HepG2 (cell line): ENCODE measurements around the gene UGT3A2. TPM values are rescaled to one million over a fixed set of nuclear protein-coding genes. Genes with fewer than 3 reads are reported as not detected.

ENCODE experiments used
- ATAC-seq: fragments of 200-7000 bp; cut with Tn5 transposase; 3 replicates; pipeline ENCODE4 v1.9.1; 2020; ENCODE audit warnings: mild to moderate bottlenecking, moderate library complexity
- BruUV-seq: library from RNA; stranded (reverse); fragments of 400-500 nt; replicated peaks from 2 replicates; lab custom pipeline; 2021; lab: Mats Ljungman, UMichigan
- CTCF ChIA-PET: fragments of 300-600 bp; formaldehyde crosslinking; extraction: SDS; loops from one replicate; lab custom pipeline; 2021; ENCODE audit warnings: low total read pairs, inconsistent platforms, low intra/inter-chr PET ratio; lab: Yijun Ruan, JAX
- POLR2A ChIA-PET: fragments of 350-600 bp; sonication (Branson Sonifier 250); formaldehyde crosslinking; loops from one replicate; lab custom pipeline; 2020; ENCODE audit warnings: antibody characterized with exemption, inconsistent platforms; lab: Yijun Ruan, JAX
- DNase-seq: peaks from one replicate; pipeline ENCODE4 v3.0.0-alpha.2; 2015; ENCODE audit warnings: low spot score
- FAIRE-seq: peaks from 3 replicates; lab custom pipeline; 2011; peaks lifted over from hg19 to GRCh38; lab: Jason Lieb, UNC
- H2AFZ ChIP-seq: one replicate; pipeline ENCODE4 v1.6.1; 2011; ENCODE audit warnings: low read length, inconsistent platforms
- H3K27ac ChIP-seq: fragments of 300-600 bp; 3 replicates; pipeline ENCODE4 v1.8.0; 2011; ENCODE audit warnings: mixed run types, mild to moderate bottlenecking, mixed read lengths, low read length, inconsistent platforms; ENCODE audit not compliant: insufficient read depth; ENCODE audit errors: extremely low read length
- H3K27me3 ChIP-seq, 2 experiments: fragments of 200-600 bp in 1 of 2; 2 replicates in 1 of 2; 3 replicates in 1 of 2; pipeline versions ENCODE4 v1.6.0 to v1.8.0; 2011; ENCODE audit warnings: low read length in 2 of 2, mild to moderate bottlenecking in 2 of 2, moderate library complexity in 2 of 2, inconsistent platforms in 1 of 2; ENCODE audit not compliant: insufficient read depth in 2 of 2, control insufficient read depth in 1 of 2
- H3K36me3 ChIP-seq, 2 experiments: fragments of 200-600 bp in 1 of 2; replicated peaks in 1 of 2; 2 replicates in 1 of 2; 3 replicates in 1 of 2; pipeline versions ENCODE4 v1.5.1 to v1.8.0; 2011; ENCODE audit warnings: low read length in 2 of 2, inconsistent platforms in 1 of 2; ENCODE audit not compliant: insufficient read depth in 2 of 2, control insufficient read depth in 1 of 2
- H3K4me1 ChIP-seq: 2 replicates; pipeline ENCODE4 v1.5.1; 2012; ENCODE audit warnings: low read length, inconsistent platforms; ENCODE audit not compliant: insufficient read depth
- H3K4me2 ChIP-seq: 2 replicates; pipeline ENCODE4 v1.6.0; 2011; ENCODE audit warnings: low read depth, low read length, inconsistent platforms
- H3K4me3 ChIP-seq, 3 experiments: fragments of 200-600 bp in 1 of 3; sonication (generic), shearing (Covaris generic) in 1 of 3; replicated peaks in 1 of 3; 2 replicates each; pipeline ENCODE4 v1.5.1; 2011 to 2016; ENCODE audit warnings: low read length in 3 of 3, inconsistent platforms in 2 of 3, low read depth in 2 of 3, mild to moderate bottlenecking in 2 of 3, control low read depth in 1 of 3, mixed read lengths in 1 of 3; ENCODE audit not compliant: insufficient read depth in 1 of 3
- H3K79me2 ChIP-seq: one replicate; pipeline ENCODE4 v1.6.1; 2011; ENCODE audit warnings: low read length, inconsistent platforms; ENCODE audit not compliant: insufficient read depth
- H3K9ac ChIP-seq: 2 replicates; pipeline ENCODE4 v1.6.0; 2011; ENCODE audit warnings: mild to moderate bottlenecking, low read depth, low read length, inconsistent platforms; ENCODE audit not compliant: insufficient read depth
- H3K9me3 ChIP-seq: 2 replicates; pipeline ENCODE4 v1.5.1; 2012; ENCODE audit warnings: mild to moderate bottlenecking, low read length
- H4K20me1 ChIP-seq: 2 replicates; pipeline ENCODE4 v1.6.0; 2011; ENCODE audit warnings: inconsistent platforms, mild to moderate bottlenecking, low read length, moderate library complexity; ENCODE audit not compliant: insufficient read depth
- NBN ChIP-seq: fragments of 450-650 bp; conservative IDR thresholded peaks from 2 replicates; pipeline ENCODE4 v1.6.1; 2017
- NFE2 ChIP-seq: sonication (generic); formaldehyde crosslinking; IDR thresholded peaks from 2 replicates; pipeline ENCODE4 v1.4.0; 2020; ENCODE audit warnings: missing genetic modification reagents
- NR2C2 ChIP-seq: sonication (generic); formaldehyde crosslinking; IDR thresholded peaks from 2 replicates; pipeline ENCODE4 v1.4.0; 2020; ENCODE audit warnings: missing genetic modification reagents, mild to moderate bottlenecking, moderate library complexity, borderline replicate concordance
- REL ChIP-seq: sonication (generic); formaldehyde crosslinking; conservative IDR thresholded peaks from 2 replicates; pipeline ENCODE4 v1.8.0; 2022; ENCODE audit warnings: mild to moderate bottlenecking, missing genetic modification reagents, moderate library complexity
- ZNF598 ChIP-seq: sonication (generic); formaldehyde crosslinking; IDR thresholded peaks from 2 replicates; pipeline ENCODE4 v1.5.1; 2020; ENCODE audit warnings: mild to moderate bottlenecking, missing genetic modification reagents, borderline replicate concordance
- ZSCAN21 ChIP-seq: sonication (generic); formaldehyde crosslinking; IDR thresholded peaks from 2 replicates; pipeline ENCODE4 v1.8.0; 2022; ENCODE audit warnings: mild to moderate bottlenecking, missing genetic modification reagents, moderate library complexity, borderline replicate concordance
- WGBS: methylation state at CpG from one replicate; pipeline ENCODE4 v1.1.6; 2017; ENCODE audit warnings: low lambda C conversion rate; 5-methylcytosine and 5-hydroxymethylcytosine counted together
- in situ Hi-C: cut with HindIII; loops from 2 replicates; pipeline ENCODE4 v1.10.0; 2017; ENCODE audit warnings: low pct_unique_long_range_greater_than_20kb; ENCODE audit not compliant: extremely low pct_ligation_motif_present
- intact Hi-C: fragments of 100-400 bp; cut with micrococcal nuclease; formaldehyde crosslinking; loops from one replicate; pipeline ENCODE4 v1.10.0; 2022; ENCODE audit not compliant: unreplicated experiment
- polyA plus RNA-seq, 8 experiments: library from polyadenylated mRNA; depleted of rRNA in 3 of 8; stranded (reverse) in 7 of 8; unstranded in 1 of 8; fragments of >200 nt; fragmentation: Illumina TruSeq in 4 of 8; extraction: Trizol in 4 of 8; gene quantifications; 2 replicates each; pipeline versions ENCODE4 v1.2.1 to v1.2.3, GENCODE V29; 2011 to 2016; ENCODE audit warnings: low read depth in 4 of 8, missing spikeins in 1 of 8, mixed read lengths in 1 of 8; ENCODE audit not compliant: insufficient read depth in 1 of 8
- total RNA-seq, 5 experiments: library from RNA; depleted of rRNA; stranded (reverse); fragments of >200 nt; fragmentation: Illumina TruSeq; extraction: Trizol; gene quantifications; 2 replicates each; pipeline ENCODE4 v1.2.3, GENCODE V29; 2016; ENCODE audit warnings: low read depth in 1 of 5
- TF ChIP-seq, protein P1 (sequence below): sonication (generic); formaldehyde crosslinking; IDR thresholded peaks from 2 replicates; pipeline ENCODE4 v1.4.0; 2020; ENCODE audit warnings: missing genetic modification reagents, mild to moderate bottlenecking, borderline replicate concordance
- TF ChIP-seq, protein P2 (sequence below): sonication (generic); formaldehyde crosslinking; IDR thresholded peaks from 2 replicates; pipeline ENCODE4 v1.5.1; 2020; ENCODE audit warnings: mild to moderate bottlenecking, missing genetic modification reagents, moderate library complexity

Gene UGT3A2
- total and polyA plus RNA-seq, 2 of the 13 experiments (the other 11 are each of a cell fraction or from before 2014, with no cell fraction given) = not detected

DNA sequence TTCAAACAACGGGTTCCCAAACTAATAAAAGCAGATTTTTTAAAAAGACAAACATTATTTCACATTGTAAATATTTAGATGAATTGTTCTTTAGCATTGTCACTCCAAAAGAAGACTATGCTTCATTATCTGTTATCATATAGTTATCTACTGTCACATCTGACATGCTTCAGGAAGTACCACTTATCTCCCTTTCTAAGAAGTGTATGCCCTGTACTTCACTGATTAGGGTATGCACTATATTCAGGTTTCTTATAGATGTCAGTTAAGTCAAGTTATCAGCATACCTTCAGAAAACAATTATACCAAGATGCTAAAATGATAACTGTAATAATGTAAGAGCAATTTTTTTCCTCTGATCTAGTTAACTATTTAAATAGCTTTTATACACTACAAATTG lies 44.6 kb upstream of the UGT3A2 start:
- WGBS = 91% methylated on average over 1 of the region's 1 CpG
- Histone ChIP-seq H3K36me3 (0 out of 5 replicates have a peak, but pooled peaks cover 0 to 2% of the 10 kb centered on the region in 2 experiments), H4K20me1 (no peaks in the 10 kb centered on the region), H3K27ac (no peak overlapping the region), H3K4me1 (no peaks in the 10 kb centered on the region), H2AFZ (no peak overlapping the region), H3K4me3 (no peak overlapping the region), H3K27me3 (no peaks in the 10 kb centered on the region), H3K79me2 (no peaks in the 10 kb centered on the region), H3K9ac (no peak overlapping the region), H3K9me3 (no peaks in the 10 kb centered on the region), H3K4me2 (no peak overlapping the region)
- ATAC-seq (no peak), FAIRE-seq (no peak), DNase-seq (no peak)
- ChIA-PET CTCF (no interaction called here), POLR2A (no interaction called here)
- intact Hi-C loops = no loop called here
- in situ Hi-C loops = no loop called here
- BruUV-seq = no TSS peak
- TF ChIP-seq REL (CRISPR knock-in tag) (no peak), NR2C2 (CRISPR knock-in tag) (no peak), ZSCAN21 (CRISPR knock-in tag) (no peak), ZNF598 (CRISPR knock-in tag) (no peak)

DNA sequence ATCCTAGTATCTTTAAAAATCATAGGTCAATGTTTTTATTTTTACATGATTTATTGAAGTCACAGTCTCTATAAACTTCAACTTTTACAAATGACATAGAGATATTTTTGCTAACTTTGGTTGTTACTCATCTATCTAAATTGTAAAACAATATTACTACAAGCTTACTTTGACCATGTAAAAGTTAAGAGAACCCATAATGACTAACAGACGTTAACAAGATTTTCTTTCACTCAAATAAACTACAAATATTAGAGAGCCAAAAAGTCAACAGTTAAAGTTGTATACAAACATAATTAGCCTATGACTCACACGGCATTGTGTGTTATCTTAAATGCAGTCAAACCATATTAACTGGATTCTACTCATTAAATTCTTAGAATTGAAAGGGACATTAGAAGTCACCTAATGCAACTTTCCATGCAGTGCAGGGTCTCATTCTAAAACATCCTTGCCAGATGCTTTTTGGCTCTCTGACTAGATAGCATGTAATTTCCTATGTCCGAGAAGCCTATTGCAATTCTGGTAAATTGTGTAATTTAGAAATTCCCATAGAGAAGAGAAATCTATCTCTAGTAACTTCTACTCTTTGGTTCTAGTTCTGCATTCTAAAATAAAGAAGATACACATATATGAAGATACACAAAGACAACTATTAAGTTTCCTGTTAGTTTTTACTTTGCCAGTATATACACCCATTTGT lies 42.2 kb upstream of the UGT3A2 start:
- ChIA-PET CTCF (no interaction called here), POLR2A (interaction anchor here (1.5 kb wide), 1 partner anchor 133 kb away, joined by 3 read pairs; the partner anchor contains the start of gene NADK2)
- intact Hi-C loops = no loop called here
- Histone ChIP-seq H3K9me3 (no peaks in the 10 kb centered on the region), H3K4me3 (no peak overlapping the region), H3K9ac (no peak overlapping the region), H3K27me3 (no peaks in the 10 kb centered on the region), H3K36me3 (0 out of 5 replicates have a peak, but pooled peaks cover 0 to 2% of the 10 kb centered on the region in 2 experiments), H3K79me2 (no peaks in the 10 kb centered on the region), H3K27ac (no peak overlapping the region), H2AFZ (no peak overlapping the region), H3K4me2 (no peak overlapping the region), H4K20me1 (no peaks in the 10 kb centered on the region), H3K4me1 (no peaks in the 10 kb centered on the region)
- WGBS = 79% methylated on average over 3 of the region's 3 CpGs
- no TSS peak for BruUV-seq
- FAIRE-seq = no peak
- in situ Hi-C loops = no loop called here
- no peak for ATAC-seq
- no peak for DNase-seq
- TF ChIP-seq NBN = no peak
- TF ChIP-seq, protein P1, sequence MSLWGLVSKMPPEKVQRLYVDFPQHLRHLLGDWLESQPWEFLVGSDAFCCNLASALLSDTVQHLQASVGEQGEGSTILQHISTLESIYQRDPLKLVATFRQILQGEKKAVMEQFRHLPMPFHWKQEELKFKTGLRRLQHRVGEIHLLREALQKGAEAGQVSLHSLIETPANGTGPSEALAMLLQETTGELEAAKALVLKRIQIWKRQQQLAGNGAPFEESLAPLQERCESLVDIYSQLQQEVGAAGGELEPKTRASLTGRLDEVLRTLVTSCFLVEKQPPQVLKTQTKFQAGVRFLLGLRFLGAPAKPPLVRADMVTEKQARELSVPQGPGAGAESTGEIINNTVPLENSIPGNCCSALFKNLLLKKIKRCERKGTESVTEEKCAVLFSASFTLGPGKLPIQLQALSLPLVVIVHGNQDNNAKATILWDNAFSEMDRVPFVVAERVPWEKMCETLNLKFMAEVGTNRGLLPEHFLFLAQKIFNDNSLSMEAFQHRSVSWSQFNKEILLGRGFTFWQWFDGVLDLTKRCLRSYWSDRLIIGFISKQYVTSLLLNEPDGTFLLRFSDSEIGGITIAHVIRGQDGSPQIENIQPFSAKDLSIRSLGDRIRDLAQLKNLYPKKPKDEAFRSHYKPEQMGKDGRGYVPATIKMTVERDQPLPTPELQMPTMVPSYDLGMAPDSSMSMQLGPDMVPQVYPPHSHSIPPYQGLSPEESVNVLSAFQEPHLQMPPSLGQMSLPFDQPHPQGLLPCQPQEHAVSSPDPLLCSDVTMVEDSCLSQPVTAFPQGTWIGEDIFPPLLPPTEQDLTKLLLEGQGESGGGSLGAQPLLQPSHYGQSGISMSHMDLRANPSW (CRISPR knock-in tag) = no peak
- no peak for TF ChIP-seq NFE2 (CRISPR knock-in tag)
- TF ChIP-seq, protein P2, sequence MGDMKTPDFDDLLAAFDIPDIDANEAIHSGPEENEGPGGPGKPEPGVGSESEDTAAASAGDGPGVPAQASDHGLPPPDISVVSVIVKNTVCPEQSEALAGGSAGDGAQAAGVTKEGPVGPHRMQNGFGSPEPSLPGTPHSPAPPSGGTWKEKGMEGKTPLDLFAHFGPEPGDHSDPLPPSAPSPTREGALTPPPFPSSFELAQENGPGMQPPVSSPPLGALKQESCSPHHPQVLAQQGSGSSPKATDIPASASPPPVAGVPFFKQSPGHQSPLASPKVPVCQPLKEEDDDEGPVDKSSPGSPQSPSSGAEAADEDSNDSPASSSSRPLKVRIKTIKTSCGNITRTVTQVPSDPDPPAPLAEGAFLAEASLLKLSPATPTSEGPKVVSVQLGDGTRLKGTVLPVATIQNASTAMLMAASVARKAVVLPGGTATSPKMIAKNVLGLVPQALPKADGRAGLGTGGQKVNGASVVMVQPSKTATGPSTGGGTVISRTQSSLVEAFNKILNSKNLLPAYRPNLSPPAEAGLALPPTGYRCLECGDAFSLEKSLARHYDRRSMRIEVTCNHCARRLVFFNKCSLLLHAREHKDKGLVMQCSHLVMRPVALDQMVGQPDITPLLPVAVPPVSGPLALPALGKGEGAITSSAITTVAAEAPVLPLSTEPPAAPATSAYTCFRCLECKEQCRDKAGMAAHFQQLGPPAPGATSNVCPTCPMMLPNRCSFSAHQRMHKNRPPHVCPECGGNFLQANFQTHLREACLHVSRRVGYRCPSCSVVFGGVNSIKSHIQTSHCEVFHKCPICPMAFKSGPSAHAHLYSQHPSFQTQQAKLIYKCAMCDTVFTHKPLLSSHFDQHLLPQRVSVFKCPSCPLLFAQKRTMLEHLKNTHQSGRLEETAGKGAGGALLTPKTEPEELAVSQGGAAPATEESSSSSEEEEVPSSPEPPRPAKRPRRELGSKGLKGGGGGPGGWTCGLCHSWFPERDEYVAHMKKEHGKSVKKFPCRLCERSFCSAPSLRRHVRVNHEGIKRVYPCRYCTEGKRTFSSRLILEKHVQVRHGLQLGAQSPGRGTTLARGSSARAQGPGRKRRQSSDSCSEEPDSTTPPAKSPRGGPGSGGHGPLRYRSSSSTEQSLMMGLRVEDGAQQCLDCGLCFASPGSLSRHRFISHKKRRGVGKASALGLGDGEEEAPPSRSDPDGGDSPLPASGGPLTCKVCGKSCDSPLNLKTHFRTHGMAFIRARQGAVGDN (CRISPR knock-in tag) = no peak
